ENCODE measurements around the gene HNRNPA1.
A peak's percentile ranks its signal among the peaks of the same experiment; 100 is the strongest.
"Not testable (repeated sequence)": the region's sequence is repeated elsewhere in the genome, so short reads cannot be mapped to it uniquely, and the experiment has no call there.

The HNRNPA1 gene

GRCh38 chr12:54280468-54281260 is at the start of gene HNRNPA1:
HNRNPA1 (plus strand) TSS chr12:54280726; CDS start chr12:54280808, 82 bp downstream.
- DNase-seq (ENCODE audit: low read depth in 3 of 3) = peak; percentile 82 to 95 (median 90)

GRCh38 chr12:54231269-54231668 is 49.3 kb upstream of the HNRNPA1 start:
- DNase-seq (ENCODE audit: low read depth in 3 of 3) = not testable (repeated sequence)

- DNase-seq (ENCODE audit: low read depth in 3 of 3) = no peak
Observed at GRCh38 chr12:54232790-54233189, 47.7 kb upstream of the HNRNPA1 start.

- DNase-seq (ENCODE audit: low read depth in 3 of 3) = no peak
Observed at GRCh38 chr12:54238531-54238930, 42.0 kb upstream of the HNRNPA1 start.

GRCh38 chr12:54239620-54240019 is 40.9 kb upstream of the HNRNPA1 start:
- DNase-seq (ENCODE audit: low read depth in 3 of 3) = no peak

GRCh38 chr12:54240129-54240528 is 40.4 kb upstream of the HNRNPA1 start:
- DNase-seq (ENCODE audit: low read depth in 3 of 3) = no peak

GRCh38 chr12:54240971-54241588 is 39.4 kb upstream of the HNRNPA1 start:
- no peak for DNase-seq (ENCODE audit: low read depth in 3 of 3)

GRCh38 chr12:54246011-54246641 is 34.4 kb upstream of the HNRNPA1 start:
- no peak for DNase-seq (ENCODE audit: low read depth in 3 of 3)

- no peak for DNase-seq (ENCODE audit: low read depth in 3 of 3)
Observed at GRCh38 chr12:54249489-54249888, 31.0 kb upstream of the HNRNPA1 start.

GRCh38 chr12:54251667-54252284 is 28.8 kb upstream of the HNRNPA1 start:
- peak in 1 of 3 experiments; percentile 11 for DNase-seq (ENCODE audit: low read depth in 3 of 3)

- no peak for DNase-seq (ENCODE audit: low read depth in 3 of 3)
Observed at GRCh38 chr12:54253240-54253639, 27.3 kb upstream of the HNRNPA1 start.

- DNase-seq (ENCODE audit: low read depth in 3 of 3) = no peak
Observed at GRCh38 chr12:54257332-54257731, 23.2 kb upstream of the HNRNPA1 start.

- no peak for DNase-seq (ENCODE audit: low read depth in 3 of 3)
Observed at GRCh38 chr12:54258201-54258681, 22.3 kb upstream of the HNRNPA1 start.

- DNase-seq (ENCODE audit: low read depth in 3 of 3) = peak in 1 of 3 experiments; percentile 38
Observed at GRCh38 chr12:54259194-54260011, 21.1 kb upstream of the HNRNPA1 start.

- DNase-seq (ENCODE audit: low read depth in 3 of 3) = no peak
Observed at GRCh38 chr12:54261815-54262402, 18.6 kb upstream of the HNRNPA1 start.

GRCh38 chr12:54262403-54262925 is 18.1 kb upstream of the HNRNPA1 start:
- DNase-seq (ENCODE audit: low read depth in 3 of 3) = no peak

GRCh38 chr12:54265364-54265812 is 15.1 kb upstream of the HNRNPA1 start:
- DNase-seq (ENCODE audit: low read depth in 3 of 3) = no peak

- no peak for DNase-seq (ENCODE audit: low read depth in 3 of 3)
Observed at GRCh38 chr12:54266852-54267251, 13.7 kb upstream of the HNRNPA1 start.

- DNase-seq (ENCODE audit: low read depth in 3 of 3) = no peak
Observed at GRCh38 chr12:54270345-54270744, 10.2 kb upstream of the HNRNPA1 start.

GRCh38 chr12:54272214-54272613 is 8.3 kb upstream of the HNRNPA1 start:
- no peak for DNase-seq (ENCODE audit: low read depth in 3 of 3)

- no peak for DNase-seq (ENCODE audit: low read depth in 3 of 3)
Observed at GRCh38 chr12:54273981-54274380, 6.5 kb upstream of the HNRNPA1 start.

All from stimulated activated CD4-positive, alpha-beta T cell treated with anti-CD3 and anti-CD28 coated beads, TNF-alpha, amount 100 ng/mL, for 24 hours (primary cell).